ENCODE measurements around the gene PTPRH.

PTPRH gene

GRCh38 chr19:55245236-55245904 lies 36.1 kb upstream of the PTPRH start:
- DNase-seq (ENCODE audit: low read depth in 3 of 3): no peak

- no peak for DNase-seq (ENCODE audit: low read depth in 3 of 3)
Observed at GRCh38 chr19:55244004-55244680, 34.8 kb upstream of the PTPRH start.

DNA sequence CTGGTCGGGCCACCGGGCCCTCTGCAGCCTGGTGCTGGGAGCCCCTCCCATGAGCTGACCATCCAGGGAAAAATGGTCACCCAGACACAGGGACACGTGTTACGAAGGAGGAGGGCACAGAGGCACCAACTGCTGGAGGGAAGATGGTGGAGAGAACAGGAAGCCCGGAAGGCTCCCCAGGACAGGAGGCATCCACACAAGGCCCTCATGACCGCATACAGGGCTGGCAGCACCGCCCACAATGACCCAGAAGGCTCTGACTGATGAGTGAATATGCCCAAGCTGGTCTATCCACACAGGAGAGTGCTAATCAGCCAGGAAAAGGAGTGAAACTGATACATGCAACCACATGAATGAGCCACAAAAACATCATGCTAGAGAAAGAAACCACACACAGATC lies 33.2 kb upstream of the PTPRH start:
- no peak for DNase-seq (ENCODE audit: low read depth in 3 of 3)

DNA sequence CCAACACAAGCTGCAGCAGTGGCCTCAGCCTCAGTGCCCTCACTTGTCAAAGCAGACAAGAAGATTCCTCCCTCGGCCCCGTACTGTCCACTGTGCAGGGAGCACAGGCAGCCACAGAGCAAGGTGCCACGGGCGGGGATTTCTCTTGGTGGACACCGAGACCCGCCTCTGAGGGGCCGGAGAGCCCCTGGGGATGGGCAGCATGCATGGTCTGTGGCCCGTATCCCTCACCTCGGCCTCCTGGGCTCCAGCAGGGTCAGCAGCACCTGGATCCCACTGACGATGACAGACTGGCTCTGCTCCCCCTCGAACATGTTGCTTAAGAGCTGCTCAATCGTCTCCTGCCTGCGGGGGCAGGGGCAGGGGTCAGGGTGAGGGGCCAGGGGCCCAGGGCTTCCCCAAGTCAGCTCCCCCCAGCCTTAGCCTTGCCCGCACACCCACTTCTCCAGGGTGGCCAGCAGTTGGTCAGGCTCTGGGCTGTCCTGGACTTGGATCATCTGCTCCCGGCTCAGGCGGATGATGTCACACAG lies 32.7 kb upstream of the PTPRH start:
- DNase-seq (ENCODE audit: low read depth in 3 of 3): no peak

DNA sequence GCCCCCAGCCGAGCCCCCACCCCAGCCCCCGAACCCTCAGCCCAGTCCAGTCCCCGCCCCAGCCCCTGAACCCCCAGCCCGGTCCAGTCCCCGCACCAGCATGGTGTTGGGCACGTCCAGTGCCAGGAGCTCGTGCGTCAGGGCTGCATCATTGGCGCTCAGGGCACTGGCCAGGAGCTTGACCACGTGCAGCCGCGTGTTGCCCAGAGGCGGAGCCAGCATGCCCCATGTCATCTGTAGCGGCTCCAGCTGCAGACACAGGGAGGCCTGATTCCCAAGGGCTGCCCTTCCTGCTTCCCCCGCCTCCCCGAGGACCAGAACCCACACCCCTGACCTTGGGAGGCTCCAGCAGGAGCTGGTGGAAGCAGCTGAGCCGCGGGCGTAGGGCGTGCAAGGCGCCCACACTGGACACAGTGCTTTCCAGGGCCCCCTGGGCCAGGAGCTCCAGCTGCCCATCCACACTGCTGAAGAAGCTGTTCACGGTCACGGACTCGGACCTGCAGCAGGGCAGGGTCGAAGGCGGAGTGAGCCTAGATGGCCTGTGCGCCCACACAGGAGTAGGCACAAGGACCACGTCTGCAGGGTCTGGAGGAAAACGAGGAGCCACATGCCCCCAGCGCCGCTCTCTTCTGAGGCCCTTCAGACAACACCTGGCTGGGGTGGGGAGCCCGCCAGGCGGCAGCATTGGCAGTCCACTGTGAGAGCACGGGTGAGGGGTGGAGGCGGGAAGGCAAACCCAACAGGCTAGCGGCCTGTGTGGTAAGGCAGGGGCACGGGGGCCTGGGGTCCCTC lies 32.0 kb upstream of the PTPRH start:
- DNase-seq (ENCODE audit: low read depth in 3 of 3): no peak

- DNase-seq (ENCODE audit: low read depth in 3 of 3): no peak
Observed at GRCh38 chr19:55240713-55241020, 31.4 kb upstream of the PTPRH start.

GRCh38 chr19:55239004-55239403 lies 29.7 kb upstream of the PTPRH start:
- DNase-seq (ENCODE audit: low read depth in 3 of 3): no peak

GRCh38 chr19:55238030-55238429 lies 28.7 kb upstream of the PTPRH start:
- DNase-seq (ENCODE audit: low read depth in 3 of 3): no peak

- DNase-seq (ENCODE audit: low read depth in 3 of 3): no peak
Observed at GRCh38 chr19:55232986-55233385, 23.7 kb upstream of the PTPRH start.

DNA sequence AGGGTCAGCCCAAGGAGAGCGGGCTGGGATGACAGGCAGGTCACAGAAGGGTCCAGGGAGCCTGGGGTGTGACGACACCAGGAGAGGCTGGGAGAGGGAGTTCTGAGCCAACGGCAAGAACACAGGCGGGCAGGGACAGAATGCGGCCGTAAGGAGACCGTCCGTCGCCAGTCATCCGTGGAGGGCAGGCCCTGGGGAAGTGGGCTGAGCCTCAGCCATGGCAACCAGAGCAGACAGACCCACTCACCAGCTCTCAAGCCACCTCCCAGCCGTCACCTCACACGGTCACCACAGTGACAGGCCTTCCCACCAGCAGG lies 22.9 kb upstream of the PTPRH start:
- no peak for DNase-seq (ENCODE audit: low read depth in 3 of 3)

DNA sequence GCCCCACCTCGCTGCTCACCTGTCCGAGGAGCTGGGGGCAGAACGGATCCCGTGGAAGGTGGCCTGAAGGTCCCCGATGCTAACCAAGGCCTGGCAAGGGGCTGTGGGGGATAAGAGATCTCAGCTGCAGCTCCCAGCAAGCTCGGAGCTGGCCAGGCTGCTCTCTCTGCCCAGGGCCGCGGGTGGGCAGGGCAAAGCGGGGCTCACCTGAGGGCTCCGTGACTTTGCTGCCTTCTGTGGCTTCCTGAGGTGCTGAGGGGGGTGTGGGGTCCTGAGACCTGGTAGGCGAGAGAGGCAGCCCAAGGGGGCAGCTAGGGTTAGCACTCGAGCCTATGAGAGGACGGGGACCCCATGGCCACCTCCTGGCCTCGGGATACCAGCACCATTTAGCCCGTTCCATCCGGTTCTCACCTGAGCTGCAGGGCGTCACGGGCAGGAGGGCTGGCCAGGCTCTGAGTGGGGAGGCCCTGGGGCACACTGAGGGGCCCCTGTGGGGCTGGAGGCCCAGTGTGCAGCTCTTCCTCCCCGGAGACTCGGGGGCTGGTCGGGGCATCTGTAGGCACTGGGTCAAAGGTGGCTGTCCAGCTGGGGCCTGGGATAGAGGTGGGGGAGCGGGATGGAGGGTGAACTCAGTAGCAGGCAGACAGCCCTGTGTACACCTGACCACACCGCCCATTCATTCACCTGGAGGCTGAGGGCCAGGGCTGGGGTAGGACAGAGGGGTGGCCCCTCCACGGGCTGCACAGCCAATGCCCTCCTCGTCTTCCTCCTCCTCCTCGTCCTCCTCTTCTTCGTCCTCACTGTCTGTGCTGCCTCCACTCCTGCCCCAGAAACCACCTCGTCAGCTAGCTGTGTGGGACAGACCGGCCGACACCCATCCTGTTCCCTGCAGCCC lies 22.3 kb upstream of the PTPRH start:
- DNase-seq (ENCODE audit: low read depth in 3 of 3): no peak

DNA sequence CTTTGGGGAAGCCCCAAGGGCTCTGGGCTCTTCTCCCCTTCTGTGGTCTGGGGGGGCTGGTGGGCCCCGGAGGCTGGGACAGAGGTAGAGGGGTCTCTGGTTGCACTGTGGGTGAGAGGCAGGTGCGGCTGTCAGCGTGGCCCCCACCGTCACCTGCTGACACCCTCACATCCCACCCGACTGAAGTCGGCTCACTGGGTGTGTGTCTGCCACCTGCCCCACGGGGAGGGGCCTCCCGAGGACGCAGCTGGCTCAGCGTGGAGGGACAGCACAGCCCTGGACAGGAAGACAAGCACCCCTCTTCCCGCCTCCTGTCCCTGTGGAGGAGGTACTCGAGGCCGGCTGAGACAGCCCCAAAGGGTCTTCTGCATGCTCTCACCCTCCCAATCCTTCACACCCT lies 21.5 kb upstream of the PTPRH start:
- DNase-seq (ENCODE audit: low read depth in 3 of 3): no peak

- no peak for DNase-seq (ENCODE audit: low read depth in 3 of 3)
Observed at GRCh38 chr19:55230329-55230728, 21.0 kb upstream of the PTPRH start.

DNA sequence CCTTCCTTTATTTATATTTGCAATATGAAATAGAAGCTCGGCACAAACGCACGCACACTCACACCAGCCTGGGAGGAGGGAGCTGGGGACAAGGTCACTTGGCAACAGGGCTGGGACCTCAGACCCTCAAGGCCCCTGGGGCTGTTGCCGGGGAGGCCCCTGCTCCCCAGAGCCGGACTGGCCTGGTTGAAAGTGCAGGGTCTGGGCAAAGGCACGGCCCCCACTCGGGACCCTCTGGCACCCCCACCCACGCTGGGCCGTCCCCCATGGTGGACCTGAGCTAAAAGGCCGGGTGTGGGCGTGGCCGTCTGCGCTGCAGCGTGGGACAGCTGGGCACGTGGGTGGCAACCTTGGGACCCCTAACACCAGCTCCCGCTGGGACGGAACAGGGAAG lies 20.5 kb upstream of the PTPRH start:
- no peak for DNase-seq (ENCODE audit: low read depth in 3 of 3)

DNA sequence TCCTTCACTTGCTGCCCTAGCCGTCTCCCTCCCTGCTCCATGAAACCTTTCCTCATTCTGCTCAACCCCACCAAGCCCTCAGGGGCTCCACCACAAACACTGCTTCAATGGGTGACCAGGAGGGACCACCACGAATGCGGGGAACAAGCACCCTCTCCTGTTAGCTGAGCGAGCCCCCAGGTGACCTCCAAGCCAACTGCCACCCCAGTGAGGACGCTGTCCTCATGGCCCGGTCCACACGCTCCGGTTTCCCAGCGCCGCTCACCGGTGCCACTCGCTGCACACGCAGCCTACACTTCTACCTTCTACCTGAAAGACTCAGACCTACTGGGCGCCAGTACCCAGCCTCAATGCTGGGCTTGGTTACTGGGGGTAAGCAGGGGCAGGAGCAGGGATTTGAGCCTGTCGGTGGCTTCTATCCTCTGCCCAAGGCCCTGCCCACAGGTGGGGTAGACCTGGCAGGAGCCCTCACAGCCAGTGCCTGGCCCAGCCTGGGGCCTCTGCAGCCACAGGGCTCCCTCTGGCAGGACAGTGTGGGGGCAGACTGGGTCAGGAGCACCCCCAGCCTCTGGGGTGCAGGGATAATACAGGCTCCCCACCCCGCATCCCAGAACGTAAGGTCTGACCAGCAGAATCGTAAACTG lies 20.0 kb upstream of the PTPRH start:
- DNase-seq (ENCODE audit: low read depth in 3 of 3): no peak

DNA sequence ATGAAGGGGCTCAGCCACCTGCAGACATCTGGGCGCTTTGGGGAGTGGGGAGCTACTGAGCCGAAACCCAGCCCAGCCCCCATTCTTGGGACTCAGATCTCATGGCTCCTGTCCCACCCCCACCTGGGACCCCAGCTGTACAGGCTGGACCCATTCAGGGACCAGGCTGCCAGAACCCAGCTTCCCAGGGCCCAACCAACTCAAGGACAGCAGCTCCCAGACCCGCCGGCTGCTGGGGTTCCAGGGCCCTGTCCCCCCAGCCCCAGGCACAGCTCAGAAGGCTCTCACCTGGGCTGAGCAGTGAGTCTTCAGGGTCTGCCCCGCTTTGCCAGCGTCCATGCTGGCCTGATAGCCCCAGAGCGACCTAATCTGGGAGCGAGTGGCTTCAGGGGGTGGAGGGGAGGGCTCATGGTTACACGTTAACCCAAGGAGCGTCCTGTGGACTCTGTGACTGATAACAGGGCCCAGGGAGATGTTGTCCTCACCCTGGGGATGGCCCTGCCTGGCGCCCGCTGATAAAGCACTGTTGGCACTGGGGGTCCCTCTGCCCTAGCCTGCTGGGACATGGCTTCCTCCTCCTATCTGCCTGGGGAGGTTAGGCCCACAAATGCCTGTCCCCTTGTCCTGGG lies 19.2 kb upstream of the PTPRH start, which contains the start of gene TMEM86B:
TSS of gene TMEM86B (minus strand) at position 361 of the 629 bp plus-strand sequence. CDS start at position 339, 22 bp downstream.
- DNase-seq (ENCODE audit: low read depth in 3 of 3): no peak

DNA sequence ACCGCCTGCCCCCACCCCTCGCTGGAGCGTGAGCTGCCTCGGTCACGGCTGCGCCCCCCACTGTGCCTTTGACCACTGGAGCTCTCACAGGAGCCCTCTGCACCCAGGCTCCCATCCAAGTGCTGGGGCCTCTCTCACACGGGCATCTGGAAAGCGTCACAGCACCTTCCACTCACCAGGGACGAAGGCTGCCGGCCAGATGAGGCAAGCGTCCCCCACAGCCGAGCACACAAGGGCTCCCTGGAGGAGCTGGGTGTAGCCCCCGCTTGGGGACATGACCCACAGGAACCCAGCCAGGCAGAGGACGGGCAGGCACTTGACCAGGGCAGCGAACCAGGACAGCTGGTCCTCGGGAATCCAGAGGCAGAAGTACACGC lies 18.7 kb upstream of the PTPRH start:
- no peak for DNase-seq (ENCODE audit: low read depth in 3 of 3)

DNA sequence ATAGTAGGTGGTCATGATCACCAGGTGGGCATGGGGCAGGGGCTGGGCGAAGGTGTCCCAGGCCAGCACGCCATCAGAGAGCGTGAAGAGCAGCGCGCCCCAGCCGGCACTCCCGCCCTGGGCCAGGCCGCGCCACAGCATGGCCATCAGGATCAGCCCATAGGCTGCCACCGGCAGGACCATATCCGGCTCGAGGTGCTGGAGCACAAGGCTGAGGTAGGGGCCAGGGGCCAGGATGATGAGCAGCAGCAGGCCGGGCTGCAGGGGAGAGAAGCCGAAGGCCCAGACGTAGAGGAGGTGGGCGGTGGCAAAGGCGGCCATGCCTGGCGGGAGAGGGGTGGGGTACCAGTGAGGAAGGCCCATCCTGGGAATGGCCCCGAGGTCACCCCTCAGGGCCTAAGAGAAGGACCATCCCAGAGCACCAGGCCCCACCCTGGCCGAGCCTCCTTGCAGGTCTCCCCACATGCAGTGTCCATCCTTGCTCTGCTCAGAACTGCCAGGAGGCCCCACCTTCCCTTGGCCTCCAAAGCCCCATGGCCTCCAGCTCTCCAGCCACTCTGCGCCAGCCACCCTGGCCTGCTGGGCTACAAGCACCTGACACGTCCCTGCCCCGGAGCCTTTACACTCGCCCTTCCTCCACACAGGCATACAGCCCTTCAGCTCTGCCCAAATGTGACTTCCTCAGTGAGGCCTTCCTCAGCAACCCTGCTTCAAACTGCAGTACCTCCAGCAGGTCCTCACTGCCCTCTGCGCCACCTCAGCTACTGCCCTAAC lies 18.1 kb upstream of the PTPRH start:
- DNase-seq (ENCODE audit: low read depth in 3 of 3): no peak

DNA sequence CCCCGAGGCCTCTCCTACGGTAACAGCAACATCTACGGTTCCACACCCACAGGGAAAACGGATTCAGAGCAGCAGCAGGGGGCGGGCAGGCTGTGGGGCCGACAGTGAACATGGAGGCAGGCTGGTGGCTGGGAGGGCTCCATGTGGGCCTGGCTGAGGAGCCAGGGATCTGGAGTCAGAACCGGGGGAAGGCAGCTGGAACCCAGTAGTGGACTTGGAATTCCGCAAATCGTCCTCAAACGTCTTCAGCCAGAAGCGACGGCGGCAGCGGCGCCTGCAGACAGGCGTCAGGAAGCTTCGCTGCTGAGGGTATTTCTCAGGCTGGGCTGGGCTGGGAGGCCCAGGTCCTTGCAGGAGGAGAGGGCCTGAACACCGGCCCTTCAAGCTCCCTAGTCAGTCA lies 17.5 kb upstream of the PTPRH start:
- no peak for DNase-seq (ENCODE audit: low read depth in 3 of 3)

- no peak for DNase-seq (ENCODE audit: low read depth in 3 of 3)
Observed at GRCh38 chr19:55226273-55226672, 17.0 kb upstream of the PTPRH start.

Data from stimulated activated CD4-positive, alpha-beta T cell treated with anti-CD3 and anti-CD28 coated beads, TNF-alpha, amount 100 ng/mL, for 48 hours (primary cell).